ENCODE measurements around the gene SH3RF3. TPM values are rescaled to one million over a fixed set of nuclear protein-coding genes. Genes with fewer than 3 reads are reported as not detected.

SH3RF3 gene
- total RNA-seq, 1 donor from 2014 or later: 1.3 TPM

DNA sequence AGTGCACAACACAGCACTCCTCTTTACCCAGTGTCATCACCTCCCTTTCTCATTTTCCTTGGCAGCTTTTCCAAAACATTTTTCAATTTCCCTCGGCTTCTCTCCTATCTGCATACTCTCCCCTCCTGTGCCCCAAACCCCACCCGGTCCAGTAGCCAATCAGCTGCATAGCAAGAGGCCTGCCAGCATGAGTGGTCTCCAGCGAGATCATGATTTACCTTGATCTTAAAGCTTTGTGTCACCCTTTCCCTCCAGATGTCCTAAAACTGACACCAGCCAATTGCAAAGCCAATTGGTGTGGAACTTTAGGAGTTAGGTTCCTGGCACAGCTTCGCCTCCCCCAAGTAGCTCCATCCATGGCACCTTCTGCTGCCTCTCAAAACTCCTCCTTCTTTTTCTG is 45.2 kb upstream of the SH3RF3 start:
- H3K27ac Mint-ChIP-seq: no peak overlapping the region
- H3K4me1 Mint-ChIP-seq (ENCODE audit: low read depth): no peaks in the 10 kb centered on the region
- H3K4me3 Mint-ChIP-seq (ENCODE audit: low read depth): no peak overlapping the region
- TF ChIP-seq CTCF (IDR thresholded peaks at IDR 0.05; ENCODE audit: unreplicated experiment): no peak
- H3K36me3 Mint-ChIP-seq (ENCODE audit: insufficient read depth): no peaks in the 10 kb centered on the region
- no peaks in the 10 kb centered on the region for H3K9me3 Mint-ChIP-seq (ENCODE audit: low read depth)
- DNase-seq (ENCODE audit: low spot score, unreplicated experiment): no peak
- H3K27me3 Mint-ChIP-seq: peaks cover 21% of the 10 kb centered on the region

GRCh38 chr2:109084341-109084740 is 44.7 kb upstream of the SH3RF3 start:
- Mint-ChIP-seq H3K4me3 (ENCODE audit: low read depth) (no peak overlapping the region), H3K27ac (no peak overlapping the region), H3K27me3 (peaks cover 21% of the 10 kb centered on the region), H3K4me1 (ENCODE audit: low read depth) (no peaks in the 10 kb centered on the region), H3K9me3 (ENCODE audit: low read depth) (no peaks in the 10 kb centered on the region), H3K36me3 (ENCODE audit: insufficient read depth) (no peaks in the 10 kb centered on the region)
- TF ChIP-seq CTCF (IDR thresholded peaks at IDR 0.05; ENCODE audit: unreplicated experiment): no peak
- DNase-seq (ENCODE audit: low spot score, unreplicated experiment): no peak

- peaks cover 11% of the 10 kb centered on the region for H3K27me3 Mint-ChIP-seq
- no peak for TF ChIP-seq CTCF (IDR thresholded peaks at IDR 0.05; ENCODE audit: unreplicated experiment)
- no peaks in the 10 kb centered on the region for H3K4me1 Mint-ChIP-seq (ENCODE audit: low read depth)
- H3K9me3 Mint-ChIP-seq (ENCODE audit: low read depth): no peaks in the 10 kb centered on the region
- no peak overlapping the region for H3K4me3 Mint-ChIP-seq (ENCODE audit: low read depth)
- no peaks in the 10 kb centered on the region for H3K36me3 Mint-ChIP-seq (ENCODE audit: insufficient read depth)
- H3K27ac Mint-ChIP-seq: no peak overlapping the region
- DNase-seq (ENCODE audit: low spot score, unreplicated experiment): no peak
These were observed 42.9 kb upstream of the SH3RF3 start for GRCh38 chr2:109085912-109086742.

DNA sequence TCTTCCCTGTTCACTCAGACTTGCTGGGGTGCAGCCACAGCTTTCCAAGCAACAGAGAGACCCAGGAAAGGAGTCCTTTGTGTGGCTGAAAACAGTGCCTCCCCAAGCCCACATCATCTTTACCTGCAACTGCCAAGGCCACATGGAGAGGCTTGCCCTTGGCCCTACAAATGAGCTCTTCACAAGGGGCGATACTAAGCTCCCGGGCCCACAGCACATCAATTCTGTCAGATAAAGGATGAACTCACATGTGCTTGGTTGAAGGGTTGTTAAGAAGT is 42.3 kb upstream of the SH3RF3 start:
- Mint-ChIP-seq H3K4me1 (ENCODE audit: low read depth) (no peaks in the 10 kb centered on the region), H3K27ac (no peak overlapping the region), H3K4me3 (ENCODE audit: low read depth) (no peak overlapping the region), H3K9me3 (ENCODE audit: low read depth) (peaks cover under 1% of the 10 kb centered on the region), H3K27me3 (peaks cover 11% of the 10 kb centered on the region), H3K36me3 (ENCODE audit: insufficient read depth) (no peaks in the 10 kb centered on the region)
- DNase-seq (ENCODE audit: low spot score, unreplicated experiment): no peak
- TF ChIP-seq CTCF (IDR thresholded peaks at IDR 0.05; ENCODE audit: unreplicated experiment): no peak

GRCh38 chr2:109087055-109087663 is 41.8 kb upstream of the SH3RF3 start:
- Mint-ChIP-seq H3K4me1 (ENCODE audit: low read depth) (no peaks in the 10 kb centered on the region), H3K27me3 (peaks cover 8% of the 10 kb centered on the region), H3K9me3 (ENCODE audit: low read depth) (peaks cover 6% of the 10 kb centered on the region), H3K4me3 (ENCODE audit: low read depth) (no peak overlapping the region), H3K27ac (no peak overlapping the region), H3K36me3 (ENCODE audit: insufficient read depth) (no peaks in the 10 kb centered on the region)
- no peak for DNase-seq (ENCODE audit: low spot score, unreplicated experiment)
- TF ChIP-seq CTCF (IDR thresholded peaks at IDR 0.05; ENCODE audit: unreplicated experiment): no peak
